ENCODE data around the gene ORC1.

The ORC1 gene

DNA sequence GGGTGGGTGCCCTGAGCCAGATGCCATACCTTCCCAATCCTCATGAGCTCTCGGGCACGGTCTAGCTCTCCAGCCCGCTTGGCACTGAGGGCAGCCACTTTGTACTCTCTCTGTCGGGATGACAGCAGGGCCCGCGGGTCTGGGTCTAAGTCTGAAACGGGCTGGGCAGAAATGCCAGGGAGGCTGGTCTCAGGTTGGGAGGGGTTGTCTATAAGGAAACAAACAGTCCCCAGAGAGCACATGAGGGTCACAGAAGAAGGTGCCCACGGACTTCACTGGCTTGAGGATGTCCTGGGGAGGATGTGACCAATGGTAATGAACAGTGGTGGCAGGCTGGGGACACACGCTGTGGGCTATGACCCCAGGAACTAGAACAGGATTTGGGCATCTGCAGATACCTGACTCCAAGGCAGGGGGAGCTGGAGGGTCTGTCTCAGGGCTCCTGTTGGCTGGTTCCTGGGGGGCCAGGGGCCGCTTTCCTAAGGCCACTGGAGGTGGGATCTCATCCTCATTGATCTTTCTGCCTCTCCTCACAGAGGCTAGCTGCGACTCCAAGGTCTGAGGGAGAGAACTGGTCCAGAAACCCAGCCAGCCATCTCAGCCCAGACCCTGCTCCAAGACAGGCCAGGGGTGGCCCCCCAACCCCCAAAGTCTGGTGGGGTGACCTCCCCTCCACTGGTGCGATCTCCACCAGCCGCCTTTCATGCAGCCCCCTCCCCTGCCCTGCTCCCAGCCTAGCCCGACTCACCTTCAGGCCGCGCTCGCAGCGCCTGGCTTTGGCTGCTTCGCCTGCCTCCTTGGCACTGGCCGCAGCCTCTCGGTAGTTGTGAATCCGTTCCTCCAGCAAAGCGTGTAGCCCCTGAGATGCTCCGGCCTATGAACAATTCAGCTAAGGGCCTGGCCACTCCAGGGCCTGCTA is 44.3 kb downstream of the ORC1 start:
- no peak for DNase-seq (ENCODE audit: low read depth)
- H3K4me3 ChIP-seq (ENCODE audit: low read depth, low read length): no peak overlapping the region
- no peak for TF ChIP-seq CTCF (IDR thresholded peaks at IDR 0.05; ENCODE audit: control insufficient read depth, extremely low read depth, insufficient read depth)

DNA sequence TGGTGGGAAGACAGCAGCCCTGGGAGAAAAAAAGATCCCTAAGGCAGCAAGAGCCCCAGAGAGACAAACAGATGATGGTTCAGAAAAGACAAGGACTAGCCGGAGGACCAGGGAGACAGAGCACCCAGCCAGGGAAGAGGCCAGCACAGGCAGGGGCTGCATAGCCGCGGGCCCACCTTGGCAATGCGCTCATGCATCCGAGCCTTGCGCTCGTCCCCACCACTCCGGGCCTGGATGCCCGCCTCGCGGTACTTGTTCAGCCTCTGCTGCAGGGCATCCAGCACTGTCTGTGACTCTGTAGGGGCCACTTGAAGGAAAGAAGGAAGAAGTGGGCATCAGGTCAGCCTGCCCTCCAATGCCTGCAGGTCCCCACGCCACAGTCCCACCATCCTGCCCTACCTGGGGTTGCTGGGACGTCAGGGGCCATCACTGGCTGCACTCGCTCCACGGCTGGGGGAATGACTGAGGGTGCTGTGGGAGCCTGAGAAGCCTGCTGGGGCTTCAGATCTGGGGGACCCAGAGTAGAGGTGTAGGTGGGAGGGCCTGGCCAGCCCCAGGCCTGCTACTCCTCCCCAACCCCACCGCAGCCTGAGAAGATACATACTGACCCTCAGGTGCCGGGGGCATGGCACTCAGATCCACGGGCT is 45.2 kb downstream of the ORC1 start:
- no peak overlapping the region for H3K4me3 ChIP-seq (ENCODE audit: low read depth, low read length)
- TF ChIP-seq CTCF (IDR thresholded peaks at IDR 0.05; ENCODE audit: control insufficient read depth, extremely low read depth, insufficient read depth): no peak
- DNase-seq (ENCODE audit: low read depth): no peak

- DNase-seq (ENCODE audit: low read depth): no peak
- TF ChIP-seq CTCF (IDR thresholded peaks at IDR 0.05; ENCODE audit: control insufficient read depth, extremely low read depth, insufficient read depth): no peak
- no peak overlapping the region for H3K4me3 ChIP-seq (ENCODE audit: low read depth, low read length)
Measured at GRCh38 chr1:52357397-52357796, 46.8 kb downstream of the ORC1 start.

DNA sequence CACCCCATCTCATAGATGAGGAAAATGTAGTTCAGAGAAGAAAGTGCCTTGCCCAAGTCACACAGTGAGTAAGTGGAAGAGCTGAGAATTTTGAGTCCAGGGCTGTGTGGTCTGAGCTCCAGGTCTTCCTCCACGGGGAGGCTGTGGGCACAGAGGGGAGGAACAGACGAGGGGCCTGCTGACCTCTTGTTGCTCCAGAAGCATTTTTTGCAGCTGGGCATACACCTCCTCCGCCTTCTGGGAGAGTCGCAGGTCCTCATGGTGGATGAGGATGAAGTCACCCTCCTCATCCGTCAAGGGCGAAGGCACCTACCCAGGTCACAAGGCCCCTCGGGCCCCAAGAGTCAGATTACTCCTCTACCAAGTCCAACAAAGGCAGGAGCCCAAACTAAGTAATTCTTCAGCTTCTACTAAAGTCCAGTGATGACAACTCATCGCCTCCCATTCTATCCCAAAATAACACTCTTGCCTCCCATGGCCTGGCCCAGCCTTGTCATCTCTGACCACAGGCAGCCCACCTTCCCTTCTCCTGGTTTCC is 47.3 kb downstream of the ORC1 start:
- no peak for TF ChIP-seq CTCF (IDR thresholded peaks at IDR 0.05; ENCODE audit: control insufficient read depth, extremely low read depth, insufficient read depth)
- no peak overlapping the region for H3K4me3 ChIP-seq (ENCODE audit: low read depth, low read length)
- DNase-seq (ENCODE audit: low read depth): no peak

GRCh38 chr1:52355847-52356505 is 48.2 kb downstream of the ORC1 start:
- no peak for DNase-seq (ENCODE audit: low read depth)
- H3K4me3 ChIP-seq (ENCODE audit: low read depth, low read length): no peak overlapping the region
- TF ChIP-seq CTCF (IDR thresholded peaks at IDR 0.05; ENCODE audit: control insufficient read depth, extremely low read depth, insufficient read depth): no peak

DNA sequence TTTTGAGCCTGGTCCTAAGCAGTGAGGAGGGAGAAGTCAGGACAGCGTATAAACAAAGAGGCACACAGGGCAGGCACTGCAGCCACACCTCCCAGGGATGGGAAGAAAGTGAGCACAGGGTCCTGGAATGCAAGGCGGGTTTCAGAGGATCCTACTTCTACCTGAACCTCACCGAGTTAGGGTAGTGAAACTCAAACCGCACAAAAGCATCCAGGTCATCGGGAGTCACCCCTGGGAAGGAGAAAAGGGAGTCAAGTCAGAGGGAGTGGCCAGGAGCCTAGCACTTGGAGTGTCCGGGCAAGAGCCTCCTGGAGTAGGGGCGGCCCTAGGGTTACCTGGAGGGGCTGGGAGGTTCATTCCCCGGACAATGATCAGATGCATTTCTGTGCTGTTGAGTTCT is 48.8 kb downstream of the ORC1 start:
- TF ChIP-seq CTCF (IDR thresholded peaks at IDR 0.05; ENCODE audit: control insufficient read depth, extremely low read depth, insufficient read depth): no peak
- no peak overlapping the region for H3K4me3 ChIP-seq (ENCODE audit: low read depth, low read length)
- DNase-seq (ENCODE audit: low read depth): no peak
